Measurements from ENCODE around the gene FOXG1.

DNA sequence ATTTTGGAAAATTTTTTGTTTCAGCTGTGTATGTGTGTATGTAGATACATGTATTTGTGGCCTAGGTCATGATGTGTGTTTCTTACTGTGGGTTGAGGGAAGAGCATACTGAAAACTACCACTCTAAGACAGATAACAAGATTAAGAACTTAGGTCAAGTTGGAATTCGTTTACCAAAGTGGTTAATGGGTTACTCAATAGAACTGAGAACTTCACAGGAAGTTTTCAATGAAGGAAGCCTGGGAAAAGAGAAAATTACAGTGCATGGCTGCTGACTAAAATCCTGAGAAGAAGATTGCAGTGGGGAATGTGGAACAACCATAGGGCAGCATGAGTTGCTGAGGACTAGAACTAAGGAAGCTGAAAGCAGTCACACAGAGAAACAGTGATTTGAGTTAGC, 21.4 kb upstream of the FOXG1 start:
- no peak for TF ChIP-seq POLR2A (IDR thresholded peaks at IDR 0.05)
- TF ChIP-seq CTCF (IDR thresholded peaks at IDR 0.05) = no peak

Data from esophagus squamous epithelium (tissue), 4 donors.